ENCODE data around the gene CTSO. TPM values are rescaled to one million over a fixed set of nuclear protein-coding genes. Genes with fewer than 3 reads are reported as not detected.

Gene CTSO
- polyA plus RNA-seq, 1 donor (not counting 4 experiments of a cell fraction or from before 2014, with no cell fraction given) = 3.3 TPM

DNA sequence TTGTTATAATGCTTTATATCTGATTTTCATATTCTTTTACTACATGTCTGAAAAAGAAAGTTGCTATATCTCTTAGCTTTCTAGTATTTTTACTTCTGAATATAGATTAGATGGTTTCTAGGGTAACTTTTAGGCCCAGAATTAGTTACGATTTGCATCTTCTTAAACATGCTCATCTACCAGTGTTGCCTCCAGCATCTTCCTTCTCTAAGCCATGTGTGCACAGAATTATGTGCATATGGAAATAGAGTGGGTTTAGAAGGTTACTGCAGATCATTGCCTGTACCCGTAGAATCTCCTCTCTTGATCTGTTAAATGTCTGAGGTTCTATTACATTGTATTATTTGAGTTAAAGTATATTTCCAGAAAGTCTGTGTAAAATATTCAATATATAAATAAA is 52.7 kb downstream of the CTSO start:
- no peak for FAIRE-seq

GRCh38 chr4:155900381-155900780 is 53.3 kb downstream of the CTSO start:
- DNase-seq (ENCODE audit: low read depth, low spot score) (no peak), FAIRE-seq (no peak)
- Histone ChIP-seq H3K4me2 (ENCODE audit: control insufficient read depth, extremely low read depth, insufficient read depth, low read depth, low read length) (no peak overlapping the region), H3K4me1 (ENCODE audit: control insufficient read depth, extremely low read depth, insufficient read depth, low read length) (no peaks in the 10 kb centered on the region), H4K20me1 (ENCODE audit: control insufficient read depth, extremely low read depth, insufficient read depth, low read length) (no peaks in the 10 kb centered on the region), H2AFZ (ENCODE audit: control insufficient read depth, low read length) (no peak overlapping the region), H3K27ac (ENCODE audit: control insufficient read depth, insufficient read depth, low read length) (no peak overlapping the region), H3K9ac (ENCODE audit: control insufficient read depth, extremely low read depth, insufficient read depth, low read length) (no peak overlapping the region), H3K27me3 (ENCODE audit: control insufficient read depth, extremely low read depth, insufficient read depth, low read length) (no peaks in the 10 kb centered on the region), H3K9me3 (ENCODE audit: control insufficient read depth, low read depth, low read length) (no peaks in the 10 kb centered on the region), H3K9me1 (ENCODE audit: control insufficient read depth, extremely low read depth, insufficient read depth, low read length) (no peaks in the 10 kb centered on the region), H3K36me3 (ENCODE audit: control insufficient read depth in 2 of 2, extremely low read depth in 1 of 2, insufficient read depth in 2 of 2, low read length in 2 of 2) (no peaks in the 10 kb centered on the region), H3K79me2 (ENCODE audit: control insufficient read depth, insufficient read depth, low read length) (no peaks in the 10 kb centered on the region), H3K4me3 (ENCODE audit: control insufficient read depth in 2 of 3, extremely low read depth in 1 of 3, insufficient read depth in 2 of 3, low read depth in 1 of 3, low read length in 3 of 3) (no peak overlapping the region)
- dilution Hi-C loops (cut with MboI; ENCODE audit: extremely low pct_ligation_motif_present, low sequenced_read_pairs) = no loop called here
- TF ChIP-seq, protein P1, sequence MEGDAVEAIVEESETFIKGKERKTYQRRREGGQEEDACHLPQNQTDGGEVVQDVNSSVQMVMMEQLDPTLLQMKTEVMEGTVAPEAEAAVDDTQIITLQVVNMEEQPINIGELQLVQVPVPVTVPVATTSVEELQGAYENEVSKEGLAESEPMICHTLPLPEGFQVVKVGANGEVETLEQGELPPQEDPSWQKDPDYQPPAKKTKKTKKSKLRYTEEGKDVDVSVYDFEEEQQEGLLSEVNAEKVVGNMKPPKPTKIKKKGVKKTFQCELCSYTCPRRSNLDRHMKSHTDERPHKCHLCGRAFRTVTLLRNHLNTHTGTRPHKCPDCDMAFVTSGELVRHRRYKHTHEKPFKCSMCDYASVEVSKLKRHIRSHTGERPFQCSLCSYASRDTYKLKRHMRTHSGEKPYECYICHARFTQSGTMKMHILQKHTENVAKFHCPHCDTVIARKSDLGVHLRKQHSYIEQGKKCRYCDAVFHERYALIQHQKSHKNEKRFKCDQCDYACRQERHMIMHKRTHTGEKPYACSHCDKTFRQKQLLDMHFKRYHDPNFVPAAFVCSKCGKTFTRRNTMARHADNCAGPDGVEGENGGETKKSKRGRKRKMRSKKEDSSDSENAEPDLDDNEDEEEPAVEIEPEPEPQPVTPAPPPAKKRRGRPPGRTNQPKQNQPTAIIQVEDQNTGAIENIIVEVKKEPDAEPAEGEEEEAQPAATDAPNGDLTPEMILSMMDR (optimal IDR thresholded peaks at IDR 0.05 in 1 of 3, IDR thresholded peaks at IDR 0.05 in 1 of 3, conservative IDR thresholded peaks at IDR 0.05 in 1 of 3; ENCODE audit: extremely low read depth in 1 of 3, insufficient read depth in 2 of 3, low read length in 3 of 3) = no peak
- no peak for TF ChIP-seq EZH2 (IDR thresholded peaks at IDR 0.05; ENCODE audit: low read length)

More for the DNA sequence above, 52.7 kb downstream of the CTSO start:
- no peak for DNase-seq (ENCODE audit: low read depth, low spot score)
- no peak overlapping the region for H3K4me2 ChIP-seq (ENCODE audit: control insufficient read depth, extremely low read depth, insufficient read depth, low read depth, low read length)
- no peak overlapping the region for H3K9ac ChIP-seq (ENCODE audit: control insufficient read depth, extremely low read depth, insufficient read depth, low read length)
- no peaks in the 10 kb centered on the region for H3K27me3 ChIP-seq (ENCODE audit: control insufficient read depth, extremely low read depth, insufficient read depth, low read length)
- H4K20me1 ChIP-seq (ENCODE audit: control insufficient read depth, extremely low read depth, insufficient read depth, low read length) = no peaks in the 10 kb centered on the region
- no peaks in the 10 kb centered on the region for H3K9me1 ChIP-seq (ENCODE audit: control insufficient read depth, extremely low read depth, insufficient read depth, low read length)
- H3K4me1 ChIP-seq (ENCODE audit: control insufficient read depth, extremely low read depth, insufficient read depth, low read length) = no peaks in the 10 kb centered on the region
- dilution Hi-C loops (cut with MboI; ENCODE audit: extremely low pct_ligation_motif_present, low sequenced_read_pairs) = no loop called here
- H3K9me3 ChIP-seq (ENCODE audit: control insufficient read depth, low read depth, low read length) = no peaks in the 10 kb centered on the region
- TF ChIP-seq, protein P1 (optimal IDR thresholded peaks at IDR 0.05 in 1 of 3, IDR thresholded peaks at IDR 0.05 in 1 of 3, conservative IDR thresholded peaks at IDR 0.05 in 1 of 3; ENCODE audit: extremely low read depth in 1 of 3, insufficient read depth in 2 of 3, low read length in 3 of 3) = no peak
- no peak for TF ChIP-seq EZH2 (IDR thresholded peaks at IDR 0.05; ENCODE audit: low read length)
- no peak overlapping the region for H3K27ac ChIP-seq (ENCODE audit: control insufficient read depth, insufficient read depth, low read length)
- H2AFZ ChIP-seq (ENCODE audit: control insufficient read depth, low read length) = no peak overlapping the region
- no peaks in the 10 kb centered on the region for H3K36me3 ChIP-seq (ENCODE audit: control insufficient read depth in 2 of 2, extremely low read depth in 1 of 2, insufficient read depth in 2 of 2, low read length in 2 of 2)
- no peaks in the 10 kb centered on the region for H3K79me2 ChIP-seq (ENCODE audit: control insufficient read depth, insufficient read depth, low read length)
- no peak overlapping the region for H3K4me3 ChIP-seq (ENCODE audit: control insufficient read depth in 2 of 3, extremely low read depth in 1 of 3, insufficient read depth in 2 of 3, low read depth in 1 of 3, low read length in 3 of 3)

Measured in keratinocyte (primary cell).